IMR-90 (cell line): ENCODE measurements around the gene DDOST. TPM values are rescaled to one million over a fixed set of nuclear protein-coding genes. Genes with fewer than 3 reads are reported as not detected.

Experiments
- ATAC-seq: fragments of 200-7000 bp; cut with Tn5 transposase; 2 replicates; pipeline ENCODE4 v1.9.1; 2020; ENCODE audit warnings: low read depth, mild to moderate bottlenecking, moderate library complexity
- BruUV-seq: library from RNA; stranded (reverse); fragments of 400-500 nt; replicated peaks from 2 replicates; lab custom pipeline; 2021; lab: Mats Ljungman, UMichigan
- CTCF ChIA-PET: fragments of 300-600 bp; formaldehyde crosslinking; extraction: SDS; loops from one replicate; lab custom pipeline; 2021; ENCODE audit warnings: antibody characterized with exemption; lab: Yijun Ruan, JAX
- POLR2A ChIA-PET: fragments of 300-600 bp; sonication (Branson Sonifier 250); formaldehyde crosslinking; loops from one replicate; lab custom pipeline; 2022; ENCODE audit warnings: antibody characterized with exemption; ENCODE audit not compliant: unreplicated experiment; lab: Charles Lee
- DNase-seq: peaks from one replicate; pipeline ENCODE4 v3.0.0; 2013
- H2AFZ ChIP-seq: replicated peaks from 2 replicates; pipeline ENCODE3; 2013; ENCODE audit warnings: low read length, mild to moderate bottlenecking; ENCODE audit not compliant: poor library complexity
- H2AK5ac ChIP-seq: 2 replicates; pipeline ENCODE4 v1.6.1; 2013; ENCODE audit warnings: low read depth, low read length, inconsistent platforms
- H2AK9ac ChIP-seq: replicated peaks from 2 replicates; pipeline ENCODE3; 2013; ENCODE audit warnings: mild to moderate bottlenecking, low read depth, low read length, moderate library complexity; ENCODE audit not compliant: poor library complexity
- H2BK120ac ChIP-seq: 2 replicates; pipeline ENCODE4 v1.6.1; 2013; ENCODE audit warnings: low read depth, low read length, inconsistent platforms
- H2BK15ac ChIP-seq: 3 replicates; pipeline ENCODE4 v1.6.1; 2013; ENCODE audit warnings: low read depth, low read length, inconsistent platforms
- H2BK20ac ChIP-seq: 2 replicates; pipeline ENCODE4 v1.6.1; 2013; ENCODE audit warnings: low read depth, mild to moderate bottlenecking, inconsistent platforms, low read length, moderate library complexity
- H2BK5ac ChIP-seq: 2 replicates; pipeline ENCODE4 v1.6.1; 2013; ENCODE audit warnings: mild to moderate bottlenecking, low read depth, low read length, inconsistent platforms; ENCODE audit not compliant: poor library complexity, severe bottlenecking
- H3K14ac ChIP-seq: replicated peaks from 2 replicates; pipeline ENCODE4 v1.6.1; 2013; ENCODE audit warnings: low read depth, low read length, inconsistent platforms
- H3K18ac ChIP-seq: 2 replicates; pipeline ENCODE4 v1.6.1; 2013; ENCODE audit warnings: low read depth, low read length, control low read depth
- H3K23ac ChIP-seq: 2 replicates; pipeline ENCODE4 v1.6.1; 2013; ENCODE audit warnings: low read depth, low read length, inconsistent platforms
- H3K27ac ChIP-seq: 2 replicates; pipeline ENCODE4 v1.5.1; 2013; ENCODE audit warnings: mild to moderate bottlenecking, control low read depth, low read length; ENCODE audit not compliant: insufficient read depth
- H3K27me3 ChIP-seq: 2 replicates; pipeline ENCODE4 v1.6.1; 2013; ENCODE audit warnings: low read length; ENCODE audit not compliant: control insufficient read depth, insufficient read depth
- H3K36me3 ChIP-seq: 2 replicates; pipeline ENCODE4 v1.6.1; 2013; ENCODE audit warnings: low read length, mixed read lengths; ENCODE audit not compliant: control insufficient read depth, insufficient read depth
- H3K4ac ChIP-seq: 2 replicates; pipeline ENCODE4 v1.6.1; 2013; ENCODE audit warnings: low read depth, low read length, inconsistent platforms
- H3K4me1 ChIP-seq: 2 replicates; pipeline ENCODE4 v1.6.1; 2013; ENCODE audit warnings: low read length, mixed read lengths; ENCODE audit not compliant: control insufficient read depth, insufficient read depth
- H3K4me2 ChIP-seq: 2 replicates; pipeline ENCODE4 v1.6.1; 2013; ENCODE audit warnings: low read depth, mild to moderate bottlenecking, control low read depth, low read length, moderate library complexity
- H3K4me3 ChIP-seq: 2 replicates; pipeline ENCODE4 v1.5.1; 2013; ENCODE audit warnings: low read depth, mild to moderate bottlenecking, control low read depth, low read length, moderate library complexity; ENCODE audit not compliant: insufficient read depth
- H3K56ac ChIP-seq: 2 replicates; pipeline ENCODE4 v1.6.1; 2013; ENCODE audit warnings: low read length, inconsistent platforms; ENCODE audit not compliant: insufficient read depth; ENCODE audit errors: extremely low read depth
- H3K79me1 ChIP-seq, 2 experiments: 2 replicates each; pipeline ENCODE4 v1.6.1; 2013; ENCODE audit warnings: low read length in 2 of 2, inconsistent platforms in 1 of 2, low read depth in 1 of 2
- H3K9ac ChIP-seq: 2 replicates; pipeline ENCODE4 v1.6.1; 2013; ENCODE audit warnings: low read depth, low read length, control low read depth
- H3K9me1 ChIP-seq: 2 replicates; pipeline ENCODE4 v1.6.1; 2013; ENCODE audit warnings: low read length, inconsistent platforms; ENCODE audit not compliant: insufficient read depth
- H3K9me3 ChIP-seq: 2 replicates; pipeline ENCODE4 v1.6.1; 2013; ENCODE audit warnings: low read length; ENCODE audit not compliant: control insufficient read depth, insufficient read depth
- H4K20me1 ChIP-seq: 2 replicates; pipeline ENCODE4 v1.6.1; 2013; ENCODE audit warnings: low read length, inconsistent platforms; ENCODE audit not compliant: insufficient read depth
- H4K5ac ChIP-seq: 2 replicates; pipeline ENCODE4 v1.6.1; 2013; ENCODE audit warnings: mild to moderate bottlenecking, low read depth, low read length, control low read depth
- H4K8ac ChIP-seq, 2 experiments: 2 replicates each; pipeline ENCODE4 v1.6.1; 2013; ENCODE audit warnings: low read depth in 2 of 2, low read length in 2 of 2, control low read depth in 1 of 2, inconsistent platforms in 1 of 2
- H4K91ac ChIP-seq: 2 replicates; pipeline ENCODE4 v1.6.1; 2013; ENCODE audit warnings: low read depth, low read length, inconsistent platforms; ENCODE audit not compliant: insufficient read depth
- BHLHE40 ChIP-seq: fragments of 150-350 bp; IDR thresholded peaks from 2 replicates; pipeline ENCODE4 v1.6.1; 2016; ENCODE audit warnings: mild to moderate bottlenecking, low read depth, low read length
- CEBPB ChIP-seq: IDR thresholded peaks from 2 replicates; pipeline ENCODE4 v1.6.1; 2012; ENCODE audit warnings: low read depth, low read length, improper control_type of control experiment
- CTCF ChIP-seq: conservative IDR thresholded peaks from 2 replicates; pipeline ENCODE4 v1.5.1; 2012; ENCODE audit warnings: mild to moderate bottlenecking, low read depth, low read length, improper control_type of control experiment
- ELK1 ChIP-seq: fragments of 150-350 bp; IDR thresholded peaks from 2 replicates; pipeline ENCODE4 v1.6.1; 2016; ENCODE audit warnings: low read depth, mild to moderate bottlenecking, low read length, moderate library complexity, borderline replicate concordance
- MAZ ChIP-seq: IDR thresholded peaks from 2 replicates; pipeline ENCODE4 v1.6.1; 2012; ENCODE audit warnings: low read depth, mild to moderate bottlenecking, low read length, improper control_type of control experiment, moderate library complexity, borderline replicate concordance
- MXI1 ChIP-seq: IDR thresholded peaks from 2 replicates; pipeline ENCODE4 v1.6.1; 2012; ENCODE audit warnings: low read depth, mild to moderate bottlenecking, low read length, moderate library complexity, borderline replicate concordance
- POLR2A ChIP-seq: IDR thresholded peaks from 2 replicates; pipeline ENCODE4 v1.6.1; 2012; ENCODE audit warnings: mild to moderate bottlenecking, low read depth, low read length
- RAD21 ChIP-seq: IDR thresholded peaks from 2 replicates; pipeline ENCODE4 v1.6.1; 2012; ENCODE audit warnings: low read length, improper control_type of control experiment
- RCOR1 ChIP-seq: IDR thresholded peaks from 2 replicates; pipeline ENCODE4 v1.6.1; 2012; ENCODE audit warnings: mild to moderate bottlenecking, low read length, improper control_type of control experiment; ENCODE audit not compliant: insufficient replicate concordance
- SMC3 ChIP-seq: fragments of 150-350 bp; IDR thresholded peaks from 2 replicates; pipeline ENCODE4 v1.6.1; 2016; ENCODE audit warnings: low read depth, mild to moderate bottlenecking, antibody characterized with exemption, low read length, moderate library complexity
- WGBS, 2 experiments: methylation state at CpG; one replicate each; pipeline versions ENCODE4 v1.1.5 to v1.1.7; 2013; ENCODE audit warnings: missing lambda C conversion rate in 2 of 2; ENCODE audit not compliant: insufficient read length in 1 of 2; ENCODE audit errors: extremely low coverage in 2 of 2; 5-methylcytosine and 5-hydroxymethylcytosine counted together
- dilution Hi-C: fragments of 300-500 bp; cut with HindIII; formaldehyde crosslinking; loops from one replicate; pipeline ENCODE4 v1.14.3; 2018; ENCODE audit warnings: low sequenced_read_pairs; ENCODE audit not compliant: unreplicated experiment
- in situ Hi-C: fragments of 300-500 bp; cut with MboI; formaldehyde crosslinking; loops from 3 replicates; pipeline ENCODE4 v1.14.3; 2019; ENCODE audit warnings: low sequenced_read_pairs, inconsistent platforms, mixed read lengths
- intact Hi-C: fragments of 100-400 bp; cut with micrococcal nuclease; formaldehyde crosslinking; loops from 2 replicates; pipeline ENCODE4 v1.10.0; 2022
- polyA plus RNA-seq, 3 experiments: library from polyadenylated mRNA; depleted of rRNA; stranded (reverse); fragments of >200 nt; gene quantifications; 2 replicates each; pipeline ENCODE4 v1.2.3, GENCODE V29; 2012; ENCODE audit warnings: low replicate concordance in 1 of 3
- total RNA-seq: library from RNA; depleted of rRNA; stranded (reverse); fragments of >200 nt; gene quantifications from 2 replicates; pipeline ENCODE4 v1.2.3, GENCODE V29; 2012

The DDOST gene
- total and polyA plus RNA-seq, 2 of the 4 experiments (the other 2 are of a cell fraction), result 179 to 477 TPM

GRCh38 chr1:20660847-20661206, 342 bp downstream of the DDOST start:
- H3K9ac ChIP-seq, result peak overlapping the region; percentile 86
- peak overlapping the region; percentile 27 for H2BK5ac ChIP-seq
- H2AFZ ChIP-seq, result peak overlapping the region; percentile 94
- H2BK120ac ChIP-seq, result no peak overlapping the region
- dilution Hi-C loops, result no loop called here
- CTCF ChIA-PET, result interaction anchor here (1.1 kb wide), 1 partner anchor 535 kb away, joined by 3 read pairs; no protein-coding TSS in a partner anchor
- H3K4me3 ChIP-seq, result peak overlapping the region; percentile 73
- H3K36me3 ChIP-seq, result peaks cover 16% of the 10 kb centered on the region
- WGBS, 2 experiments, result 0% methylated on average over 2 of the region's 20 CpGs; no CpG with 5 or more reads in 1 of the 2 experiments
- H3K4ac ChIP-seq, result peak overlapping the region; percentile 80
- intact Hi-C loops, result no loop called here
- no peaks in the 10 kb centered on the region; the same call in 1 of the 2 replicates for H4K20me1 ChIP-seq
- peak overlapping the region; percentile 44 for H4K5ac ChIP-seq
- H2AK9ac ChIP-seq, result peak overlapping the region; percentile 74
- H4K8ac ChIP-seq, result peak overlapping the region; percentile 58 to 96; a peak in 3 of 4 replicates
- H3K27ac ChIP-seq, result peak overlapping the region; percentile 64
- peak overlapping the region; percentile 82 for H3K14ac ChIP-seq
- peaks cover 31 to 62% of the 10 kb centered on the region in 2 experiments for H3K79me1 ChIP-seq
- peak overlapping the region; percentile 79 for H3K4me2 ChIP-seq
- H3K23ac ChIP-seq, result peak overlapping the region; percentile 74
- POLR2A ChIA-PET, result interaction anchor here (0.7 kb wide), 1 partner anchor 73 kb away, joined by 3 read pairs; no protein-coding TSS in a partner anchor
- TF ChIP-seq MAZ (no peak), POLR2A (no peak), BHLHE40 (no peak), CEBPB (no peak), RCOR1 (no peak), SMC3 (no peak), RAD21 (no peak), ELK1 (no peak), MXI1 (no peak), CTCF (no peak)
- H3K18ac ChIP-seq, result no peak overlapping the region
- H3K56ac ChIP-seq, result peak overlapping the region; percentile 67
- in situ Hi-C loops, result no loop called here
- ATAC-seq (peak; percentile 4), DNase-seq (no peak)
- peaks cover 9% of the 10 kb centered on the region for H3K9me1 ChIP-seq
- H3K9me3 ChIP-seq, result no peaks in the 10 kb centered on the region
- H2BK20ac ChIP-seq, result no peak overlapping the region
- peak overlapping the region; percentile 47 for H2AK5ac ChIP-seq
- H3K4me1 ChIP-seq, result peaks cover 4% of the 10 kb centered on the region
- H3K27me3 ChIP-seq, result no peaks in the 10 kb centered on the region
- H4K91ac ChIP-seq, result peak overlapping the region; percentile 64; the same call in 1 of the 2 replicates
- H2BK15ac ChIP-seq, result no peak overlapping the region
- BruUV-seq, result TSS peak; percentile 78
